ENCODE measurements around the gene SNRPB. TPM values are rescaled to one million over a fixed set of nuclear protein-coding genes. Genes with fewer than 3 reads are reported as not detected.

Gene SNRPB
- total RNA-seq, 6 donors from 2014 or later, result 54.5 to 216 (median 123) TPM

DNA sequence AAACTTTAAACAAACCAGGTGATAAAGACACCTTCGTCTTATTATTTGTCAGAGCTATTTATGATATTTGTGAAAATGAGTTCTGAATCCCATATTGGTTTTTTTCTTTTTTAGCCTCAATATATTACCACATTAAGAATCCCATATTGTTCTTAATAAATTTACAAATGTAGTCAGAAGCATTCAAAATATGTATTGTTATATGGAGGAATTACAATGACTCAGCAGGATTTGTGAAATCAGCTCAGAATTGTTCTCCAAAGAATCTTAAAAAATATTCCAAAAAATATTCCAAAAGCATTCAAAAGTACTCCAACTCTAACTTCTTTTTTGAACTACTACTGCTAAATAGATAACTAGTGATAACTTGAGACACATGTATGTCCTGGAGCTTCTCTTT, 44.6 kb upstream of the SNRPB start:
- no peaks in the 10 kb centered on the region for H3K4me1 ChIP-seq
- no peak for ATAC-seq (ENCODE audit: low FRiP score in 2 of 2)
- H3K36me3 ChIP-seq, result no peaks in the 10 kb centered on the region
- no peak overlapping the region for H3K27ac ChIP-seq
- TF ChIP-seq POLR2AphosphoS5 (IDR thresholded peaks at IDR 0.05), result no peak
- TF ChIP-seq, protein P1, sequence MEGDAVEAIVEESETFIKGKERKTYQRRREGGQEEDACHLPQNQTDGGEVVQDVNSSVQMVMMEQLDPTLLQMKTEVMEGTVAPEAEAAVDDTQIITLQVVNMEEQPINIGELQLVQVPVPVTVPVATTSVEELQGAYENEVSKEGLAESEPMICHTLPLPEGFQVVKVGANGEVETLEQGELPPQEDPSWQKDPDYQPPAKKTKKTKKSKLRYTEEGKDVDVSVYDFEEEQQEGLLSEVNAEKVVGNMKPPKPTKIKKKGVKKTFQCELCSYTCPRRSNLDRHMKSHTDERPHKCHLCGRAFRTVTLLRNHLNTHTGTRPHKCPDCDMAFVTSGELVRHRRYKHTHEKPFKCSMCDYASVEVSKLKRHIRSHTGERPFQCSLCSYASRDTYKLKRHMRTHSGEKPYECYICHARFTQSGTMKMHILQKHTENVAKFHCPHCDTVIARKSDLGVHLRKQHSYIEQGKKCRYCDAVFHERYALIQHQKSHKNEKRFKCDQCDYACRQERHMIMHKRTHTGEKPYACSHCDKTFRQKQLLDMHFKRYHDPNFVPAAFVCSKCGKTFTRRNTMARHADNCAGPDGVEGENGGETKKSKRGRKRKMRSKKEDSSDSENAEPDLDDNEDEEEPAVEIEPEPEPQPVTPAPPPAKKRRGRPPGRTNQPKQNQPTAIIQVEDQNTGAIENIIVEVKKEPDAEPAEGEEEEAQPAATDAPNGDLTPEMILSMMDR (IDR thresholded peaks at IDR 0.05), result no peak
- TF ChIP-seq EP300 (IDR thresholded peaks at IDR 0.05), result no peak
- WGBS, 2 donors, result 75% methylated on average over 1 of the region's 1 CpG
- H3K9me3 ChIP-seq, result no peaks in the 10 kb centered on the region
- no peaks in the 10 kb centered on the region for H3K27me3 ChIP-seq
- no peak for DNase-seq
- no peak overlapping the region for H3K4me3 ChIP-seq

DNA sequence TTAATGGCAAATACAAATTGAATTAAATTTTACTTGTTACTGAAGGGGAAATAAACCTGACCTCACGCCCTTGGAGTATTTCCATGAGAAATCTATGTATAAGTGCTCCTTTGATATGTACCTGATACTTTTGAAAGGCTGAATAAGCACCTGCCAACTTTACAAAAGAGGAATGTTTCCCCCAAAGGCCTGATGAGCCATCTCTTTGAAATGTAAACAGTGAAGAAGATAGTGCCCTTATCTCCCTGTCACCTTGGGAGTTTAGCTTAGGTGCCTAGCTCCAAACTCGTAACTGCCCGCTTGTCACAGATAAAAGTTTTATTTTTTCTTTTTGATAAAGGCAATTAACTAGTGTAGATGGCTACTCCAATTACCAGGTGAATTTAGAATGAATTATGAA, 39.2 kb upstream of the SNRPB start:
- H3K27ac ChIP-seq, result no peak overlapping the region
- H3K4me3 ChIP-seq, result peak overlapping the region in 2 of 4 donors; percentile 87 to 88
- no peaks in the 10 kb centered on the region for H3K27me3 ChIP-seq
- TF ChIP-seq, protein P1 (IDR thresholded peaks at IDR 0.05), result no peak
- TF ChIP-seq POLR2A (IDR thresholded peaks at IDR 0.05) (no peak), POLR2AphosphoS5 (IDR thresholded peaks at IDR 0.05) (no peak), EP300 (IDR thresholded peaks at IDR 0.05) (no peak)
- 81 to 88% methylated on average over 3 of the region's 3 CpGs for WGBS, 2 donors
- no peaks in the 10 kb centered on the region for H3K36me3 ChIP-seq
- ATAC-seq (ENCODE audit: low FRiP score in 2 of 2), result no peak
- no peak for DNase-seq
- H3K9me3 ChIP-seq, result no peaks in the 10 kb centered on the region
- H3K4me1 ChIP-seq, result peaks cover 13 to 17% (median 14%) of the 10 kb centered on the region in 4 donors

- Histone ChIP-seq H3K4me1 (peaks cover 13 to 17% (median 14%) of the 10 kb centered on the region in 4 donors), H3K36me3 (no peaks in the 10 kb centered on the region), H3K27me3 (no peaks in the 10 kb centered on the region), H3K4me3 (peak overlapping the region; percentile 70 to 88 (median 80)), H3K9me3 (no peaks in the 10 kb centered on the region), H3K27ac (peak overlapping the region; percentile 83 to 90 (median 88))
- ATAC-seq (ENCODE audit: low FRiP score in 2 of 2), result no peak
- peak in 1 of 2 donors; percentile 74 for DNase-seq
- TF ChIP-seq POLR2A (IDR thresholded peaks at IDR 0.05) (no peak), POLR2AphosphoS5 (IDR thresholded peaks at IDR 0.05) (no peak), EP300 (IDR thresholded peaks at IDR 0.05) (no peak)
- TF ChIP-seq, protein P1 (IDR thresholded peaks at IDR 0.05), result no peak
- WGBS, 2 donors, result 70 to 71% methylated on average over 9 of the region's 9 CpGs
Observed at GRCh38 chr20:2509468-2509781, 38.8 kb upstream of the SNRPB start.

- Histone ChIP-seq H3K27ac (peak within 1 kb of the TSS; percentile 83 to 90 (median 88)), H3K36me3 (no peaks in the 10 kb centered on the region), H3K9me3 (no peaks in the 10 kb centered on the region), H3K27me3 (no peaks in the 10 kb centered on the region), H3K4me1 (peaks cover 13 to 17% (median 14%) of the 10 kb centered on the region in 4 donors), H3K4me3 (peak within 1 kb of the TSS; percentile 70 to 88 (median 80))
- TF ChIP-seq EP300 (IDR thresholded peaks at IDR 0.05) (no peak), POLR2A (IDR thresholded peaks at IDR 0.05) (peak in 2 of 4 donors; percentile 13 to 63), POLR2AphosphoS5 (IDR thresholded peaks at IDR 0.05) (peak; percentile 62 to 67)
- DNase-seq (peak; percentile 81 to 91), ATAC-seq (ENCODE audit: low FRiP score in 2 of 2) (peak; percentile 96 to 98)
- 1 to 2% methylated on average over 14 to 53 of the region's 53 CpGs for WGBS, 2 donors
Observed at GRCh38 chr20:2508631-2509467, 38.3 kb upstream of the SNRPB start, which contains the start of gene ZNF343. Gene ZNF343 (minus strand): TSS chr20:2508915. CDS start chr20:2493895, 15,020 bp downstream.

- TF ChIP-seq EP300 (IDR thresholded peaks at IDR 0.05) (no peak), POLR2AphosphoS5 (IDR thresholded peaks at IDR 0.05) (no peak), POLR2A (IDR thresholded peaks at IDR 0.05) (no peak)
- TF ChIP-seq, protein P1 (IDR thresholded peaks at IDR 0.05), result no peak
- DNase-seq, result no peak
- Histone ChIP-seq H3K4me1 (peaks cover 13 to 17% (median 14%) of the 10 kb centered on the region in 4 donors), H3K4me3 (peak overlapping the region; percentile 70 to 88 (median 80)), H3K27me3 (no peaks in the 10 kb centered on the region), H3K27ac (peak overlapping the region; percentile 83 to 90 (median 88)), H3K36me3 (no peaks in the 10 kb centered on the region), H3K9me3 (no peaks in the 10 kb centered on the region)
- ATAC-seq (ENCODE audit: low FRiP score in 2 of 2), result peak; percentile 55 to 68
- WGBS, 2 donors, result 19 to 20% methylated on average over 17 to 22 of the region's 22 CpGs
Observed at GRCh38 chr20:2507875-2508630, 37.5 kb upstream of the SNRPB start.
